Mammary epithelial cell (primary cell): Measurements from ENCODE around the gene WDR48.

Experiments
- EZH2 ChIP-seq: IDR thresholded peaks from 2 replicates; pipeline ENCODE4 v1.6.1; 2012; ENCODE audit warnings: low read length, inconsistent platforms, borderline replicate concordance
- TF ChIP-seq, protein P1 (sequence below), 2 donors: IDR thresholded peaks in 1 of 2; conservative IDR thresholded peaks in 1 of 2; 2 replicates each; pipeline ENCODE4 v1.5.1; 2011 to 2012; ENCODE audit warnings: inconsistent platforms in 2 of 2, low read length in 2 of 2, mild to moderate bottlenecking in 2 of 2, control low read depth in 1 of 2, low read depth in 1 of 2; ENCODE audit not compliant: insufficient read depth in 1 of 2; ENCODE audit errors: extremely low read depth in 1 of 2

DNA sequence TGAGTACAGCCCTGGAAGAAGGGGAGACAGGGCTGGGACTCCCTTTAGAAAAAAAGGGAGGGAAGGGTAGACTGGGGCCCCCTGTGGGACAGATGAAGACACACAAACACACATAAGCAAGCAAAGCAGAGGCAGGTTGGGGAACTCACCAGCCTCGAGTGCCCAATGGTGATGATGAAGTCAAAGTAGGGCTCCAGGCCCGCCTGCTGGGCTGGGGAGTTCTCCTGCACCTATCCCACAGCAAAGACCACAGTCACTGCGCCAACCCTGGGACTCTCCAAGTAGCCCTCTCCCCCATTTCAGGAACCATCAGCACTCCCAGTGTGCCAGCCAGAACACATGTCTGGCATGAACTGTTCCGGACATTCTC, 51.5 kb downstream of the WDR48 start:
- TF ChIP-seq, protein P1, sequence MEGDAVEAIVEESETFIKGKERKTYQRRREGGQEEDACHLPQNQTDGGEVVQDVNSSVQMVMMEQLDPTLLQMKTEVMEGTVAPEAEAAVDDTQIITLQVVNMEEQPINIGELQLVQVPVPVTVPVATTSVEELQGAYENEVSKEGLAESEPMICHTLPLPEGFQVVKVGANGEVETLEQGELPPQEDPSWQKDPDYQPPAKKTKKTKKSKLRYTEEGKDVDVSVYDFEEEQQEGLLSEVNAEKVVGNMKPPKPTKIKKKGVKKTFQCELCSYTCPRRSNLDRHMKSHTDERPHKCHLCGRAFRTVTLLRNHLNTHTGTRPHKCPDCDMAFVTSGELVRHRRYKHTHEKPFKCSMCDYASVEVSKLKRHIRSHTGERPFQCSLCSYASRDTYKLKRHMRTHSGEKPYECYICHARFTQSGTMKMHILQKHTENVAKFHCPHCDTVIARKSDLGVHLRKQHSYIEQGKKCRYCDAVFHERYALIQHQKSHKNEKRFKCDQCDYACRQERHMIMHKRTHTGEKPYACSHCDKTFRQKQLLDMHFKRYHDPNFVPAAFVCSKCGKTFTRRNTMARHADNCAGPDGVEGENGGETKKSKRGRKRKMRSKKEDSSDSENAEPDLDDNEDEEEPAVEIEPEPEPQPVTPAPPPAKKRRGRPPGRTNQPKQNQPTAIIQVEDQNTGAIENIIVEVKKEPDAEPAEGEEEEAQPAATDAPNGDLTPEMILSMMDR (conservative IDR thresholded peaks at IDR 0.05 in 1 of 2, IDR thresholded peaks at IDR 0.05 in 1 of 2; ENCODE audit: extremely low read depth in 1 of 2, insufficient read depth in 1 of 2, low read depth in 1 of 2, low read length in 2 of 2): no peak
- no peak for TF ChIP-seq EZH2
